H4 (cell line): ENCODE measurements around the gene FGGY. TPM values are rescaled to one million over a fixed set of nuclear protein-coding genes. Genes with fewer than 3 reads are reported as not detected.
A peak's percentile ranks its signal among the peaks of the same experiment; 100 is the strongest.
"Not testable (repeated sequence)": the region's sequence is repeated elsewhere in the genome, so short reads cannot be mapped to it uniquely, and the experiment has no call there.

Experiments used
- DNase-seq: peaks from one replicate; pipeline ENCODE4 v3.0.0-alpha.2; 2015; ENCODE audit warnings: low spot score
- total RNA-seq: library from RNA; depleted of rRNA; stranded (reverse); fragments of >200 nt; shearing (Covaris generic); gene quantifications from 2 replicates; pipeline ENCODE4 v1.2.3, GENCODE V29; 2014

The FGGY gene
- total RNA-seq, 1 experiment from 2014 or later, result 8.4 TPM

DNA sequence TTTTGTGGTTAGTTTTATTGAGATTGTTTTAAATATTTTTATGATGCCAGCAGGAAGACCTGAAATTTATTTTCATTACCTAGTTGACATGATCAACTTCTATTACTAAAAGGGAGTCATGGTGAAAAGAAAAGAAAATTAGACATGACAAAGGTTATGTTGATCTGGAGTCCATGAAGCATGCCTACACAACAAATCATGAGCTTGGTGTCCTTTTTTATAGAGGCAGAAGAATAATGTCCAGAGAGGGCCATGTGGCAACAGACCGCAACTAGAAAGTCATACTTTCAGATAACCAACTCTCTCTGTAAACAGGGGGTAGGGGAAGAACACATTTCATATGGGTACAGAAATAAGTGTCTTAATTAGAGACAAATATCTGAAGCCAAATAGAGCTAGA lies 342.4 kb downstream of the FGGY start:
- DNase-seq, result no peak

- DNase-seq, result no peak
These were observed 344.0 kb downstream of the FGGY start for GRCh38 chr1:59640851-59641250.

DNA sequence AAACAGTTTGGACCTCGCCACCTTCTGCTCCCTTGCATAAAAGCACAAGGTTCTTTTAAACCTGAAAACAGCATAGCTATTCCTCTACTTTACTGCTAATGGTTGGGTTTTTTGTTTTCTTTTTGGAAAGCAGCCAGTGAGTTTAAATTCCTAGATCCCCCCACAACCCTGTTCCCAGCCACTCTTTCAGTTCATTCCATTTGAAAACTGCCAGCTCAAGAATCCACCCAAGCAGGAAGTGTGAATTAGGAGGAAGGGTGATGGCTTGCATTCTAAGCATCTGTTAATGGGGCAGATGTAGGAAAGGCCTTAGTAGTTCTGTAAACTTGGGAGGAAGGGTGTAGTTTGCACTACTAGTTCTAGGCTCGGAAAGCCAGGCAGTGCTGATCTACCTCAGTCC lies 344.9 kb downstream of the FGGY start:
- no peak for DNase-seq

DNA sequence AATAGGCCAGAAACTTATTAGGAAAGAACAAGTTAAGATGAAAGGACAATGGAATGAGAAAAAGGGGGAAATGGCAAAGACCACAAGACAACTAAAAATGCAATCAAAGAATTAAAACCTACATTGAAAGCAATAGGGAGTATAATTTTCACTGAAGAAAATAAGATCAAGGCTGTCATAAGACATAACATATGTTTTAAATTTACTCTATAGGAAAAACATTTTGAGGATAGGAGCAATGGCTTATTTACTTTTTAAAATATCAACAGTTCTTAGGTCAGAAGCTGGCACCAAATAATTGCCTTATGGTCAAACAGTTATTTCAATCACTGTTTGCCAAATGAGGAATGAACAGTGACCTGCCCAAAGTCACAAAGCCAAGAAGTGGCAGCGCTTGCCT lies 346.6 kb downstream of the FGGY start:
- DNase-seq, result no peak

GRCh38 chr1:59645893-59646292 lies 349.0 kb downstream of the FGGY start:
- no peak for DNase-seq

- not testable (repeated sequence) for DNase-seq
These were observed 356.5 kb downstream of the FGGY start for GRCh38 chr1:59653142-59653958.

GRCh38 chr1:59653968-59654367 lies 357.1 kb downstream of the FGGY start:
- DNase-seq, result no peak

- DNase-seq, result no peak
These were observed 361.1 kb downstream of the FGGY start for GRCh38 chr1:59657873-59658465.

DNA sequence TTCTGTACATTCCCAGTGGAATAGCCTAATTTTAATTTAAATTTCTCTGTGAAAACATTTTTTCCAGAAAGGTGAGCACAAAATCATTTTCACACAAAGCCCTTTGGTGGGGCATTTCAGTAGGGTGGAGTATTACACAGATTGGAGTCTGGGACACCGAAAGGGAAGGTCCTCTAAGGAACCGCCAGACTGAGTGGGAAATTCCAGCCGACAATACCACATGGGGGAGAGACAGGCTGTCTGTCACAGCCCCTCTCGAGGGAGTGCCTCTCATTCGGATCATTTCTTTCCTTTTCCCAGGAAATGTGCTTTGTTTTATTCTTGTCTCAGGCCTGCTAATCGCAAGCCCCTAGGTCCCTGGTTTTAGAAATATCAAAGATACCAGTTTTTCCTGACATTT lies 367.3 kb downstream of the FGGY start:
- no peak for DNase-seq

DNA sequence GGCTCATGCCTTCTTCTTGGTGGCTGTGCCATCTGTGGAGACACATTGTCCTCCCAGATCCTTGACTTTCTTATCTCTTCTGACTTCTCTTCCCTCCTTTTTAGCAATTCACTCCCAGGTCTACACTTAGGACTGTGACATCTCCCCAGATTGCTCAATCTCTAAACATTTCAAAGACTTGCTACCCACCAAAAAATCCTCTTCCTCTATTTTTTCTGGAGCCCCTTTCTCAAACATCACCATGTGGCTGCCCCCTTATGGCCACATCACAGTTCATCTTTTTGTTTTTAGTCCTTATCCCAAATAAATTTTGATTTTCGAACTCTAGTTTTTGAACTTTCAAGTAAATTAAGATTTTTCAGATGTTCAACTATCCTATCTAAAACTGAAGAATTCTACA lies 369.2 kb downstream of the FGGY start:
- DNase-seq, result no peak

- DNase-seq, result no peak
These were observed 370.1 kb downstream of the FGGY start for GRCh38 chr1:59667020-59667419.

DNA sequence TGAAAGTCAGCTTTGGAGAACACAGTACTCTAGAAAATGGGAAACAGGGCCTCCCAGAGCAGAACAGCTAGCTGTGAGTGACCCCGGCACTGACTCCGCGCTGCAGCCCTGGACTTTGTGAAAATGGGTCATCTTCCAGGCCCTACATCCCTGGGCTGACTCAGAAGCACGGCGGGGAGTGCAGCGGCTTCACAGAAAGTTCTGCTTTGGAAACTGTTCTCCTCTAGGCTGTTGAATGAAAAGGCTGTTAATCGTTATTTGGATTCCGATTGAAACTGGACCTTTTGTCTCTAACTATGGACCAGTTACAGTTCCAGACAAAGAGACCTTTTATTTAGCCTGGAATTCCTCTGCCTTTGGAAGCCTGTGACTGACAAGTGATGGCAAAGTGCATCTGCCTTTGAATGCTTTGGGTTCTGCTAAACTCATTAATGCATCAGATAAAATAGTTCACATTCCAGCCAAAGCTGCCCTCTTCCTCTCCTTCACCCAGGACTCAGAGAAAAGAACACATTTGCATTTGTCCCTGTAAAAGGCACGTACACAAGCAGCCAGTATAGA lies 372.9 kb downstream of the FGGY start:
- no peak for DNase-seq

DNA sequence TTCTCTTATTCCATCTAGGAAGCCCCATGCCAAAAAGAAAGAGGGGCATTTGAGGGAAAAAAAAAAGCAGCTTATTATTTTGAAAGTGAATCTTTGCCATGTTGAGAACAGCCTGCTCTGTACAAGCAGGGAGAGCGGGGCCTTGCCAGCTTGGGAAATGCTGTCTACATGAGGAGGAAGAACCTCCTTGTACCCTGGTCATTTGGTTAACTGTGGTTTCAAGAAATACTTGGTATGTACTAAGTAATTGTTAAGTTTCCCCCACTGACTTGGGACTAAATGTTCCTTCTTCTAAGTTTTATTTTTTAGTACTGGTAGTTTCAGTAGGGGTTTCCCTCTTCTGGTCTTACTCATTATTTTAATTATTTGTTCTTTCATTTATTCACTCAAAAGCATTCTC lies 373.8 kb downstream of the FGGY start:
- no peak for DNase-seq

GRCh38 chr1:59671066-59671952 lies 374.4 kb downstream of the FGGY start:
- no peak for DNase-seq

GRCh38 chr1:59671953-59672305 lies 375.0 kb downstream of the FGGY start:
- DNase-seq, result no peak

- DNase-seq, result peak; percentile 48
These were observed 376.1 kb downstream of the FGGY start for GRCh38 chr1:59672851-59673572.

DNA sequence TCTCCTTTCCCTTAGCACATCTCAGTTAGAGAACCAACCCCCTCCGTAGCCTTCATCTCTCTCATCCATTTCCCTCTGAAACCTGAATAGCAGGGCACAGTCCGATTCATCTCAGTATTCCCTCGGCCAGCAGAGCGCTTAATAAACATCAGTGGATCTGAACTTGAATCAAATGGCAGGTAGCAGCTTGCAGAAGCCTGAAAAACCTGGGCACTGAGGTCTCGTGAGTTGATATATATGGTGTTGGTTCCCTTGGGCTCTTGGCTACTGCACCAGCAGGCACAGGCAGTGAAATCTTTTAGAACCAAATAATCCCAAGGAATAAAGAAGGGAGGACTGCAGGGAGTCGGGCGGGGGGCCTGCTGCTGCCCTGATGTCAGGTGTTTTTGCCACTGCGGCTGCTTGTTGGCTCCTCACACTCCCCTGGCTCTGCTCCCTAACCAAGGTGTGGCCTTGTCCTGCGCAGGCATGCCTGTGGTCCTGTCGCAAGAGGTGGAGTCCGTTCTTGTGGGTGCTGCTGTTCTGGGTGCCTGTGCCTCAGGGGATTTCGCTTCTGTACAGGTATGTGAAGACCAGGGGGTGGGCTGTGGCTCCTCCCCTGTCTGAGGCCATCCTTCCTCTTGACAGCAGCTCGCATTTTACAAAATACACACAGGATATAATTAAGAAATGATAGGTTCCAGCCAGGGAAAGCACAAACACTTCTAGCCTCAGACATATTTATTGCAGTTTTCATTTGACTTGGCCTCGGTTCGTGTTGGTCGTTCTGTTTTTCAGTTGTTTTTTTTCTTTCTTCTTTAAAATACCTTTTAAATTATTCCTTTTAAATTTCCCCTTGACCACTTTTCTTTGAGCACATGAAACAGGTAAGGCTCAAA lies 376.9 kb downstream of the FGGY start:
- DNase-seq, result no peak

DNA sequence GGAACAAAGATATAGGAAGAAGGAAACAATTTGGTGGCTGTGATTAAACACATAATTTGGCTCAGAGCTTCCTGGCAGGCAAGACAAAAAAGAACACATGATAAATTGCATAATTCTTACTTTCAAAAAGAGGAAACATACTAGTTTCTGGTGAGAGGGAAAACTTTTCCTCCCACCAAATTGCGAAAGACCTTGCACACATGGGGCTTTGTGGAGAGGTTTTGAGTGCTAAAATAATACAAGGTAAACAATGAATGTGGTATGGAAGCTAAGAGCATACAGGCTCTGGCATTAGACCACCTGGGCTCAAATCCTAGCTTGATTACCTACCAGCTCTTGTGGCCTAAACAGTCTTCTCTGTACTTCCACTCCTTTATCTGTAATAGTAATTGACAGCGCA lies 377.7 kb downstream of the FGGY start:
- no peak for DNase-seq

DNA sequence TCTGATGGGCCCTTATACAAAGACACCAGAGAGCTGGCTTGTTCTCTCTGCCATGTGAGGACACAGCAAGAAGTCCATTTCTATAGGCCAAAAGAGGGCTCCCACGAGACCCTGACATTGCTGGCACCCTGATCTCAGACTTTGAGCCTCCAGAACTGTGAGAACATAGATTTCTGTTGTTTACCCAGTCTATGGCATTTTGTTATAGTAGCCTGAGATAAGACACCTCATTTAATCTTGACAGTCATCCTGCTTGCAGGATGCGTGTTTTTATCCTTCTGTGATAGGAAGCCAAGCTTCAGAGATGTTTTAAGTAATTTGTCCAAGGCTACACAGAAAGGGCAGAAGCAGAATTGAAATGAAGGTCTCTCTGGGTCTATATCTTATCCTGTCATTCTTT lies 379.0 kb downstream of the FGGY start:
- no peak for DNase-seq

GRCh38 chr1:59678040-59678439 lies 381.1 kb downstream of the FGGY start:
- no peak for DNase-seq
